Activated CD4-positive, alpha-beta T cell treated with anti-CD3 and anti-CD28 coated beads, Interleukin-2, amount 50 U/mL, for 48 hours (primary cell): ENCODE data around the gene ZNF853.
"Not testable (repeated sequence)": the region's sequence is repeated elsewhere in the genome, so short reads cannot be mapped to it uniquely, and the experiment has no call there.

Experiments
- DNase-seq, 2 experiments: peaks; one replicate each; pipeline ENCODE4 v3.0.0-alpha.2; 2020

ZNF853 gene

DNA sequence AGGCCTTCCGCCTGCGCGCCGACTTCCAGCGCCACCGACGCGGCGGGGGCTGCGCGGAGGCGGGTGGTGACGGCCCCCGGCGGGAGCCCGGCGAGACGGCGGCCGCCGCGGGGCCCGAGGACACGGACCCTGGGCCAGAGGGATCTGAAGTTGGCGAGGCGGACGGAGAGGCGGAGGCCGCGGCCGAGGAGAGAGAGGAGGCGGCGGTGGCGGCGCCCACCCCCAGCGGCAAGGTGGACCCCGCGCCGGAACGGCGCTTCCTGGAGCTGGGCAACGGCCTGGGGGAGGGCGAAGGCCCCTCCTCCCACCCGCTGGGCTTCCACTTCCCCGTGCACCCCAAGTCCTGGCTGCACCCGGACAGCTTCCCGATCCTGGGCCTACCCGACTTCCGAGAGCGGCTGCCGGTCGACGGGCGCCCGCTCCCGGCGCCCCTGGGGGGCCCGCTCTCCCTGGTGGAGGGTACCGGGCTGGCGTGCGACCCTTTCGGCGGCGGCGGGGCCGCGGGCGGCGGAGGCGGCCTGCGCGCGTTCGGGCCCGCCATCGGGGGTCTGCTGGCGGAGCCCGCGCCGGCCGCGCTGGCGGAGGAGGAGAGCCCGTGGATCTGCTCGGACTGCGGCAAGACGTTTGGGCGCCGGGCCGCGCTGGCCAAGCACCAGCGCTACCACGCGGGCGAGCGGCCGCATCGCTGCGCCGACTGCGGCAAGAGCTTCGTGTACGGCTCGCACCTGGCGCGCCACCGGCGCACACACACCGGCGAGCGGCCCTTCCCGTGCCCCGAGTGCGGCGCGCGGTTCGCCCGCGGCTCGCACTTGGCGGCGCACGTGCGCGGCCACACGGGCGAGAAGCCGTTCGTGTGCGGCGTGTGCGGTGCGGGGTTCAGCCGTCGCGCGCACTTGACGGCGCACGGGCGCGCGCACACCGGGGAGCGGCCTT, 37.9 kb downstream of the ZNF853 start:
- DNase-seq, result no peak

DNA sequence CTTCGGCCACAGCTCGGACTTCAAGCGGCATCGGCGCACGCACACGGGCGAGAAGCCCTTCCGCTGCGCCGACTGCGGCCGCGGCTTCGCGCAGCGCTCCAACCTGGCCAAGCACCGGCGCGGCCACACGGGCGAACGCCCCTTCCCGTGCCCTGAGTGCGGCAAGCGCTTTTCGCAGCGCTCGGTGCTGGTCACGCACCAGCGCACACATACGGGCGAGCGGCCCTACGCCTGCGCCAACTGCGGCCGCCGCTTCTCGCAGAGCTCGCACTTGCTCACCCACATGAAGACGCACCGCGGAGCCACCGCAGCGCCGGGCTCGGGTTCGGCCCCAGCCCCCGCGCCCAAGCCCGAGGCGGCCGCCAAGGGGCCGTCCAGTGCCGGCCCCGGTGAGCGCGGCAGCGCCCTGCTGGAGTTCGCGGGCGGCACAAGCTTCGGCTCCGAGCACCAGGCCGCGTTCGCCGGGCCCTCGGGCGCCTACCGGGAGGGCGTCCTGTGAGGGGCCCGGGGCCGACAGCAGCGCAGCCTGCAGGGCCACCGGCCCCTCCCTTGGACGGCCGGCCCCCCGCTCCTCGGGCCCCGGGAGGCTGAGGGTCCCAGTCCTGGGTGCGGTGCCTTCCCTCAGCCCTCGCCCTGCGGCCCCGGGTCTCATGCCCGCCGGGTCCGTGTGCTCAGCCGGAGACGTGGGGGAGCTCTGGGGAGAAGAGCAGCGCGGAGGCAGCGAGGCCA, 38.9 kb downstream of the ZNF853 start:
- DNase-seq, result no peak

DNA sequence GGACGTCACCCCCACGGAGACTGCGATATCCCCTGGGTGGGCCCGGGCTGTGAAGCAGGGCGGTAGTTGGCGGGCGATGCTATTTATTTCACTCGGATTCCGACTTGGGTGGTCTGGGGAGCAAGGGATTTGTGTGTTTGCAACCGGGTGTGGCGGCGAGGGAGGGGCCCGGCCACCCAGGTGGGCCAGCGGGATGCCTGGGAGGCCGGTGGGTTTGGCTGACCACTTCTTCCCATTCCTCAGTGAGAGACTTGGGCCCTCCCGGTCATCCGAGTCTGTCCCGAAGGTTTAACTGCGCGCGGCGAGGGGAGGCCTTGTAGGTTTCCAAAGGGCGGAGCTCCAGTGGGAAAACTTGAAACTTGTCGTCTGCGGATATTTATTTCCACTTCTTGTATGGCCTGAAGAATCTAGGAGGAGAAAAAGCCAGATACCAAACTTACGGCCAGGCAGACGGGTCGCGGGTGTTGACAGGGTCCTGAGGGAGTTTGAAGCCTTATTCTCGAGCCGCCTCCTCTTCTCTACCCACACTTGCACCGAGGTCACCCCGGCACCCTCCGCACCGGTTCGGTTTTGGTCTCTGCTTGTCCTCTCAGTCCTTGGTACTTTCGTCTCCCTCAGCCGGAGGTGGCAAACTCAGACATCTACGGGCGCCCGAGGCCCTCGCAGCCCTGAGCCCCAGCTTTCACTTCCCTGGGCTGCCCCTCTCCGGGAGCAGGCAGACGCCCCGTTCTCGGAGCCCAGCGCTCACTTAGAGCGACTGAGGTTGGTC, 39.6 kb downstream of the ZNF853 start:
- DNase-seq, result no peak

- DNase-seq, result no peak
Measured at GRCh38 chr7:6655636-6656385, 40.4 kb downstream of the ZNF853 start.

DNA sequence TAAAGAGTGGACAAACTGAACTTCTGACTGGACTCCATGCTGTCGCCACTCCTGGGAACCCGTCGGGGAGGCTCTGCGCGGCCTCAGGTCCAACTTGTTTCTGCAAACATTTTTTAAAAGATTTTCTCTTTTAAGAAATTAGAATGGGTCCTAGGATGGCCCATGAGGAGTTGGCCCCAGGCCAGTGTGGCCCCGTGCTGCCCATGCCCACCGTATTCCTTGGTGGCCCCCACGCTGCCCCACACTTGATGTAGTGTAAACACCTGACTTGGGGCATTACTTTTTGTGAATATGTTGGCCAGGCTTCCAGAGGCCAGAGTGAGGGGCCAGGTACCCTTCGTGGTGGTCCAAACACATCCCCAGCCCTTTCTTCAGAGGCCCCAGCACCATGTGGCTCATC, 41.0 kb downstream of the ZNF853 start:
- DNase-seq, result no peak

DNA sequence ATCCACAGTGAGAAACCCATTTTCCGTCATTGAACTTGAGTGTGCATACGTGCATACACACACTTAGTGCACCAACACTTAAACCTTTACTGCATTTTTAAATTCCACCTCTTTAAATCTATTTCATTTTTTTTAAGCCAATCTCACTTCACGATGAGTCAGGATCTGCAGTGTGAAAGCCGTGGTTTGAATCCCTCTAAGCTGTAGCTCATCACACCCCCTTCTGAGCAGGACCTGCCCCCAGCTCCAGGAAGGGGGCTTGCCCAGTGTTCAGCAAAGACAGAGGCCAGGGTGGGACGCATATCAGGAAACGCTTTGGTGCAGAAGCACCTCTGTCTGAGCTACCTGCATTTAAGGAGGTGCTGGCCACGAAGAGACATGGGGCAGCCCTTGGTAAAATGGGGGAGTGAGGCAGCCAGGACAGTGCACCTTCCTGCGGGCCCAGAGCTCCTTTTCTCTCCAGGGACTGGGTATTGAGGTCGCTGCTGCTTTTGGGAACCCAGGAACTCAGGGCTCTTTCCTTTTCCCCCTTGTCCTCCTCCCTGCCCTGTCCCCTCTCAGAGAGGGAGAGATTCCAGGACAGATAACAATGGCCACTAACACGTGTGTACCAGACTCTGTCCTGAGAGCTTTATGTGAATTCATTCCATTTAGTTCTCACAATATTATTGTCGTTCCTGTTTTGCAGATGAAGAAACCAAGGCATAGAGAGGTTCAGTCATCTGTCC, 43.4 kb downstream of the ZNF853 start:
- no peak for DNase-seq

DNA sequence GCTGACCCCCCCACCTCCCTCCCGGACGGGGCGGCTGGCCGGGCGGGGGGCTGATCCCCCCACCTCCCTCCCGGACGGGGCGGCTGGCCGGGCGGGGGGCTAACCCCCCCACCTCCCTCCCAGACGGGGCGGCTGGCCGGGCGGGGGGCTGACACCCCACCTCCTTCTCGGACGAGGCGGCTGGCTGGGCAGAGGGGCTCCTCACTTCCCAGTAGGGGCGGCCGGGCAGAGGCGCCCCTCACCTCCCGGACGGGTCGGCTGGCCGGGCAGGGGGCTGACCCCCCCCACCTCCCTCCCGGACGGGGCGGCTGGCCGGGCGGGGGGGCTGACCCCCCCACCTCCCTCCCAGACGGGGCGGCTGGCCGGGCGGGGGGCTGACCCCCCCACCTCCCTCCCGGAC, 55.4 kb downstream of the ZNF853 start:
- DNase-seq, result not testable (repeated sequence)
